Tongue (tissue), 2 donors: ENCODE data around the gene CELF5. TPM values are rescaled to one million over a fixed set of nuclear protein-coding genes. Genes with fewer than 3 reads are reported as not detected.
"Not testable (repeated sequence)": the region's sequence is repeated elsewhere in the genome, so short reads cannot be mapped to it uniquely, and the experiment has no call there.

Source experiments
- DNase-seq: peaks from one replicate; pipeline ENCODE4 v3.0.0-alpha.2; 2015
- total RNA-seq: library from RNA; depleted of rRNA; stranded (reverse); fragments of >200 nt; gene quantifications from one replicate; pipeline ENCODE4 v1.2.3, GENCODE V29; 2014

The CELF5 gene
- total RNA-seq, 1 donor from 2014 or later: 0.10 TPM

GRCh38 chr19:3190470-3190770, 34.0 kb upstream of the CELF5 start:
- DNase-seq: no peak

DNA sequence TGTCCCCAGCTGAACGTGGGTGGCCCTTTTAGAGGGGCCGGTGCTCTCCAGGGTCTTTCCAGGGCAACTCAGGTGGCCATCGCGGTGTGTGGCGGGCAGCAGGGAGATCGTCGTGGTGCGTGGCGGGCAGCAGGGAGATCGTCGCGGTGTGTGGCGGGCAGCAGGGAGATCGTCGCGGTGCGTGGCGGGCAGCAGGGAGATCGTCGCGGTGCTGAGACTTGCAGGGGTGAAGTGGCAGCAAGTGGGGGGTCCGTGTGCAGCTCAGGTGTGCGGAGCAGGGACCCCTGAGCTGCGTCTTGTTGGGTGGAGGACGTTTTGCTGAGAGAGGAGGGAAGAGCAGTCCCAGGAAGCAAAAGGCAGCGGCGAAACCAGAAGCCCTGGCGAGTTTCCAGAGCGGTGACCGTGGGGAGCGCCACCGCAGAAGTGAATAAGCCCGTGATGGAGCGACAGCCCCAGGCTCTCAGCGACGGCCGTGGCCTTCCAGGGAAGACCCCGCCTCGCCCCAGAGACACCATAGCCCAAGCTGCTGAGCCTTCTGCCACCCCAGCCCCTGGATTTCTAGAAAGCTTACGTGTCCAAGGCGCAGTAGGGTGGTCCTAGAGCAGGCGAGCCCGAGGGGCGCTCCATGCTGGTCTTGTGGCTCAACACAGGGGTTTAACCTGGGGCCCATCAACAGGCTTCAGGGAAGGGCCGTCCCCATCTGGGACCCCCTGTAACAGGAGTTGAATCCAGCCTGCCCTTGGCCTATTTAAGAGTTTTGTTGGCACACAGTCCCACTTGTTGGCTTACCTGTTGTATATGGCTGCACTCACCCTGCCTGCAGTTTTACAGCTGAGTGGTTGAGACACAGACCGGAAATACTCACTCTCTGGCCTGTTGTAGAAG, 33.3 kb upstream of the CELF5 start:
- no peak for DNase-seq

GRCh38 chr19:3191806-3192104, 32.7 kb upstream of the CELF5 start:
- not testable (repeated sequence) for DNase-seq

- DNase-seq: no peak
These were observed 32.2 kb upstream of the CELF5 start for GRCh38 chr19:3192228-3192635.

- no peak for DNase-seq
These were observed 31.8 kb upstream of the CELF5 start for GRCh38 chr19:3192684-3193083.

DNA sequence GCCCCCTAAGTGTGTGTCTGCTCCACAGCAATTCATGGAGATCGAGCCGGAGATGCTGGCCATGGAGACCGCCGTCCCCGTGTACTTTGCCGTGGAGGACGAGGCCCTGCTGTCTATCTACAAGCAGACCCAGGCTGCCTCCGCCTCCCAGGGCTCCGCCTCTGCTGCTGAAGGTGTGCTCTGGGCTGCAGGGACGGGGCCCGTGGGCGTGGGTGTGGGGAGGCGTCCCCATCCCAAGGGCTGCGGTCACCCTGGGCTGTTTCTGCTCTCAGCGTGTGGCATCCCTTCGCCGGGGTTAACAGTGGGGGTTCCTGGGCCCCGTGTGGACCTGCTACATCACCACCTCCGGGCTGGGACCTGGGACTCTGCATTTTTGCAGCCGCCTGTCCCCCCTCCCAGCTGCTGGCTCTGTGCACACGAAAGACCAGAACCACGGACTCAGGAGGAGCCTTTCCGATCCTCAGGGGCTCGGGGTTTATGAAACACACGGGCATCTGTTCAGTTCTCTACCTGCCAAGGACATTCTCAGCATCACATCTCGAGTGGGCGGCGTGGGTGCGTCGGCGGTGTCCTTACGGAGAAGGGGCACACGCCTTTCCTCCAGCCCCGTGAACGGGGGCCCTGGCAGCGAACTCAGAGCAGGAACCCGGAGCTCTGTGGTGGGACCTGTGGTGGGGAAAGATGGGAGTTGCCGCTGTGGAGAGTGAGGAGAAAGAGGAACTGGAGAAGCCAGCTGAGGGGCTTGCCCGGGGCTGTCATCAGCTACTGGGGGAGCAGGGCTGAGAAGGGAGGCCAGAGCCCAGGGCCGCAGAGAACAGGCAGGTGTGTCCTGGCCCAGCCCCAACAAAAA, 31.0 kb upstream of the CELF5 start:
- DNase-seq: no peak

DNA sequence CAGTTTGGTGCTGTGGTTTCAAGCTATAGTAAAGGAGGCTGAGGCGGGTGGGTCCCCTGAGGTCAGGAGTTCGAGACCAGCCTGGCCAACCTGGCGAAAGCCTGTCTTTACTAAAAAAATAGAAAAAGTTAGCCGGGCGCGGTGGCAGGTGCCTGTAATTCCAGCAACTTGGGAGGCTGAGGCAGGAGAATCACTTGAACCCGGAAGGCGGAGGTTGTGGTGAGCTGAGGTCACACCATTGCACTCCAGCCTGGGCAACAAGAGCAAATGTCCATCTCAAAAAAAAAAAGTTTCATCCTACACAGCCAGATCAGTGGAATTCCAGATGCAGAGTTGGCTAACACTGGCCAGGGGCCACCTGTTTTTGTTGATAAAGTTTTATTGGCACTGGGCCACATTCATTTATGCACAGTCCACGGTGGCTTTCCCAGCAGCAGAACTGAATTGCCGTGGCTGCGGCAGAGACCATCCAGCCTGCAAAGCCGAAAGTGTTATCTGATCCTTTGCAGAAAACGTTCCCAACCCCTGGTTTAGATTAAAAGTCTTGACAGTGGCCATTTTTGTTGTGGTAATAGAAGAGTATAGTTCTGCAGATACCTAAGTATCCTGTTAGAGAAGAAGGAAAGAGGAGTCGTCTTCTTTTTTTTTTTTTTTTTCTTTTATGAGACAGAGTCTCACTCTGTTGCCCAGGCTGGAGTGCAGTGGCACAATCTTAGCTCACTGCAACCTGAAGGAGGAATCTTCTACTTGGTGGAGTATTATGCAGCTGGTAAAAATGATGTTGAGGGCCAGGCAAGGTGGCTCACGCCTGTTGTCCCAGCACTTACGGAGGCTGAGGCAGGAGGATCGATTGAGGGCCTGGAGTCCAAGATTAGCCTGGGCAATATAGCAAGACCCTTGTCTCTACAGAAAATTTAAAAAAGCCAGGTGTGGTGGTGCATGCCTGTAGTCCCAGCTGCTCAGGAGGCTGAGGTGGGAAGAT, 30.1 kb upstream of the CELF5 start:
- DNase-seq: peak; percentile 33

- no peak for DNase-seq
These were observed 28.2 kb upstream of the CELF5 start for GRCh38 chr19:3196064-3196932.

DNA sequence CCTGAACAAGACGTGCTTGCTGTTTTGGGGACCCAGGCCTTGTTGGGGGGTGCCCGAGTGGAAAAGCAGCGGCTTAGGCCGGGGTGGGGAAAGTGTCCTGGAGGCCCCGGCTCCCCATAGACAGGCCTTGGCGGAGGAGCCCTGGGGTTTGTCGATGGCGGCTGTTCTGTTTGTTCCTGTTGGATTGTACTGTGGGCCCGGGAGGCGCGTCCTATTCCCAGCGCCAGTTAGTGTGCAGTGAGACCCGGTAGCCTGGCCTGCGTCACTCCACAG, 27.6 kb upstream of the CELF5 start:
- DNase-seq: no peak

DNA sequence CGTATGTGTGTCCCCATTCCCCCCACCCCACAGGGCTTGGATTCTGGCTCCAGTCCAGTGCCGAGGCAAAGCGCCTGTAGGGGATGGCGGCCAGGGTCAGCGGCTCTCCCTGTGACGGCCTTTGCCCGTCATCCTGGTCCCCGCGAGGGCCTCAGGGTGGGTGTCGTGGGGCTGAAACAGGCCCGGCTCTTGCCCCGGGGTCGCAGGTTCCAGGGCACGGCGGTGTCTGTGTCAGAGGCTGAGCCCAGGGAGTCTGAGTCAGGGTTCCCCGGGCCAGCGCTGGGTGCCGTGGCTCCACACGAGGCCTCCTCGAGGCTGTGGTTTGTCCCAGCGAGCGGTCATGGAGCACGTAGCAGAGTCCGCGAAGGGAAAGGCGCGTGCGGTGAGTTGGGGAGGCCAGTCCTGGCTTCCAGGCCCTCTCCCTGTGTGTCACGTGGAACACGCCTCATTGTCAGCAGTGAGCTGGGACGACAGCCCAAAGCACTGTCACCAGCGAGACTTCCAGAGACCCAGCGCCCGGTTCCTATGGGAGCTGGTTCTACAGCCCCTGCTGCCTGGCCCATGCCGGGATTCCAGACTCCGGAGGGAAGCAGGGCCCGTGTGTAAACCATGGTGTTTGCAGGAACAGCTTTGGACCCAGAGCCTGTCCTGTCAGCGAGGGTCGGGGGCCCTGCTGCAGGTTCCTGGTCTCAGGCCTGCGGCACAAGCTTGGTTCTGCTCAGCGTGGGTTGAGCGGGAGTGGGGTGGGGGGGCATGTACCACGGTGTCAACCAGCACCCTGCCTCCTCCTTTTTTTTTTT, 25.4 kb upstream of the CELF5 start:
- no peak for DNase-seq

- DNase-seq: no peak
These were observed 23.3 kb upstream of the CELF5 start for GRCh38 chr19:3201072-3201700.

GRCh38 chr19:3201911-3202310, 22.6 kb upstream of the CELF5 start:
- DNase-seq: no peak

- no peak for DNase-seq
These were observed 22.1 kb upstream of the CELF5 start for GRCh38 chr19:3202346-3202745.

DNA sequence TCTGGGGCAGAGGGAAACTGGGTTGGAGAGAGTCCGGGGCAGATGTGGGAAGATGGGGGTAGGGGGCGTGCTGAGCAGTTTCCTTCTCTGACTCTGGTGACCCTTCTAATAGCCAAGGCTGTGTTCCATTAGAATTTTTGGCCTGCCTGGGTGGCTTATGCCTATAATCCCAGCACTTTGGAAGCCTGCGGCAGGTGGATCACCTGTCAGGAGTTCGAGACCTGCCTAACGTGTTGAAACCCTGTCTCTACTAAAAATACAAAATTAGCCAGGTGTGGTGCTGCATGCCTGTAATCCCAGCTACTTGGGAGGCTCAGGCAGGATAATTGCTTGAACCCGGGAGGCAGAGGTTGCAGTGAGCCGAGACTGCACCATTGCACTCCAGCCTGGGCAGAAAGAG, 21.6 kb upstream of the CELF5 start:
- not testable (repeated sequence) for DNase-seq

DNA sequence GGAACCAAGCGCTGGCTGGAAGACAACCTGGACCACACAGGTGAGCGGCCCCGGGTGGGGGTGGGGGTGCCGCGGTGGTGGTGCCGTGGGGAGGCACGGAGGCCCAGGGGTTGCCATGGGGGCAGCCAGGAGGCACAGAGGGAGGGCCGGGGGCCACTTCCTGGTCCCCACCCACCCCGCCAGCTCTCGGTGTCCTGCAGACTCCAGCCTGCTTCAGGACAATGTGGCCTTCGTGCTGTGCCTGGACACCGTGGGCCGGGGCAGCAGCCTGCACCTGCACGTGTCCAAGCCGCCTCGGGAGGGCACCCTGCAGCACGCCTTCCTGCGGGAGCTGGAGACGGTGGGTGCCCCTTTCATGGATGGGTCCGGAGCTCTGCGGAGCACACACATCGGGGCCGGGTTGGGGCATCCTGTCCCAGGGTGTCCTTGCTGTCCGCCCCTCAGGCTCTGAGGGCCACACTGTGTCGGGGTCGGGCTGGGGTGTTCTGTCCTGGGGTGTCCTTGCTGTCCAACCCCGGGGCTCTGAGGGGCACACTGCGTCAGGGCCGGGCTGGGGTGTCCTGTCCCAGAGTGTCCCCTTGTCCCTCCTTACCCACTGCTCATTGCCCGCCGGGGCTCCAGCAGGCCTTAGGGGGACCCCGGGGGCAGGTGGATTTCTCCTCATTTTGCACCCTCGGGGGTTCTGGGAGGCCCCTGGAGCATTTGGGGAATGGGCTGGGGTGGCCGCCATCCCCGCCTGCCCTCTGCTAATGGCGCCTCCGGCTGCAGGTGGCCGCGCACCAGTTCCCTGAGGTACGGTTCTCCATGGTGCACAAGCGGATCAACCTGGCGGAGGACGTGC, 20.4 kb upstream of the CELF5 start:
- no peak for DNase-seq

- no peak for DNase-seq
These were observed 19.7 kb upstream of the CELF5 start for GRCh38 chr19:3204646-3205275.

GRCh38 chr19:3206216-3206953, 18.1 kb upstream of the CELF5 start:
- no peak for DNase-seq
